WTC11 (cell line): ENCODE results near the gene MOSPD3. TPM values are rescaled to one million over a fixed set of nuclear protein-coding genes. Genes with fewer than 3 reads are reported as not detected.

Source experiments
- ATF2 ChIP-seq: sonication (generic); formaldehyde crosslinking; IDR thresholded peaks from 2 replicates; pipeline ENCODE4 v1.8.1; 2022; ENCODE audit warnings: low read depth, missing genetic modification reagents, borderline replicate concordance
- CBFB ChIP-seq: sonication (generic); formaldehyde crosslinking; IDR thresholded peaks from 2 replicates; pipeline ENCODE4 v1.8.1; 2022; ENCODE audit warnings: mild to moderate bottlenecking, low read depth, missing genetic modification reagents
- ERG ChIP-seq: fragments of 250-450 bp; sonication (Bioruptor Pico); IDR thresholded peaks from 2 replicates; pipeline ENCODE4 v1.8.0; 2021; ENCODE audit warnings: mild to moderate bottlenecking
- FOXJ3 ChIP-seq: sonication (generic); formaldehyde crosslinking; IDR thresholded peaks from 2 replicates; pipeline ENCODE4 v1.9.0; 2021; ENCODE audit warnings: missing genetic modification reagents, mild to moderate bottlenecking, borderline replicate concordance
- FOXP1 ChIP-seq: sonication (generic); formaldehyde crosslinking; IDR thresholded peaks from 2 replicates; pipeline ENCODE4 v1.8.0; 2022; ENCODE audit warnings: missing genetic modification reagents, mild to moderate bottlenecking, moderate library complexity, borderline replicate concordance
- MYBL2 ChIP-seq: sonication (generic); formaldehyde crosslinking; IDR thresholded peaks from 2 replicates; pipeline ENCODE4 v1.8.1; 2023; ENCODE audit warnings: mild to moderate bottlenecking, moderate library complexity, missing genetic modification reagents
- PRDM15 ChIP-seq: sonication (generic); formaldehyde crosslinking; IDR thresholded peaks from 2 replicates; pipeline ENCODE4 v1.8.0; 2022; ENCODE audit warnings: missing genetic modification reagents
- RELA ChIP-seq: sonication (generic); formaldehyde crosslinking; IDR thresholded peaks from 2 replicates; pipeline ENCODE4 v1.8.1; 2022; ENCODE audit warnings: missing genetic modification reagents, mild to moderate bottlenecking, borderline replicate concordance
- RORB ChIP-seq: fragments of 250-450 bp; sonication (Bioruptor Pico); IDR thresholded peaks from 2 replicates; pipeline ENCODE4 v1.9.0; 2021; ENCODE audit warnings: mild to moderate bottlenecking
- SMAD4 ChIP-seq: sonication (generic); formaldehyde crosslinking; IDR thresholded peaks from 2 replicates; pipeline ENCODE4 v1.8.0; 2022; ENCODE audit warnings: mild to moderate bottlenecking, missing genetic modification reagents
- SP1 ChIP-seq: sonication (generic); formaldehyde crosslinking; conservative IDR thresholded peaks from 2 replicates; pipeline ENCODE4 v1.8.1; 2022; ENCODE audit warnings: missing genetic modification reagents
- TCF7 ChIP-seq: sonication (generic); formaldehyde crosslinking; IDR thresholded peaks from 2 replicates; pipeline ENCODE4 v1.8.0; 2022; ENCODE audit warnings: mild to moderate bottlenecking, low read depth, missing genetic modification reagents, moderate library complexity
- ZNF396 ChIP-seq: fragments of 250-450 bp; sonication (Bioruptor Pico); IDR thresholded peaks from 2 replicates; pipeline ENCODE4 v1.8.0; 2021; ENCODE audit warnings: mild to moderate bottlenecking, moderate library complexity, borderline replicate concordance
- total RNA-seq: library from RNA; stranded (reverse); gene quantifications from 3 replicates; pipeline ENCODE4 v1.2.3, GENCODE V29; 2021
- TF ChIP-seq, protein P1 (sequence below): sonication (generic); formaldehyde crosslinking; IDR thresholded peaks from 2 replicates; pipeline ENCODE4 v1.8.1; 2023; ENCODE audit warnings: mild to moderate bottlenecking, missing genetic modification reagents, moderate library complexity
- TF ChIP-seq, protein P2 (sequence below): sonication (generic); formaldehyde crosslinking; IDR thresholded peaks from 2 replicates; pipeline ENCODE4 v1.8.1; 2023; ENCODE audit warnings: mild to moderate bottlenecking, moderate library complexity, missing genetic modification reagents
- TF ChIP-seq, protein P3 (sequence below): sonication (generic); formaldehyde crosslinking; IDR thresholded peaks from 2 replicates; pipeline ENCODE4 v1.8.0; 2023; ENCODE audit warnings: missing genetic modification reagents, mild to moderate bottlenecking, borderline replicate concordance
- TF ChIP-seq, protein P4 (sequence below): sonication (generic); formaldehyde crosslinking; IDR thresholded peaks from 2 replicates; pipeline ENCODE4 v1.8.0; 2022; ENCODE audit warnings: mild to moderate bottlenecking, missing genetic modification reagents
- TF ChIP-seq, protein P5 (sequence below): sonication (generic); formaldehyde crosslinking; IDR thresholded peaks from 2 replicates; pipeline ENCODE4 v1.8.1; 2022; ENCODE audit warnings: mild to moderate bottlenecking, moderate library complexity, missing genetic modification reagents

The MOSPD3 gene
- total RNA-seq, 1 experiment from 2014 or later, result 21.9 TPM

DNA sequence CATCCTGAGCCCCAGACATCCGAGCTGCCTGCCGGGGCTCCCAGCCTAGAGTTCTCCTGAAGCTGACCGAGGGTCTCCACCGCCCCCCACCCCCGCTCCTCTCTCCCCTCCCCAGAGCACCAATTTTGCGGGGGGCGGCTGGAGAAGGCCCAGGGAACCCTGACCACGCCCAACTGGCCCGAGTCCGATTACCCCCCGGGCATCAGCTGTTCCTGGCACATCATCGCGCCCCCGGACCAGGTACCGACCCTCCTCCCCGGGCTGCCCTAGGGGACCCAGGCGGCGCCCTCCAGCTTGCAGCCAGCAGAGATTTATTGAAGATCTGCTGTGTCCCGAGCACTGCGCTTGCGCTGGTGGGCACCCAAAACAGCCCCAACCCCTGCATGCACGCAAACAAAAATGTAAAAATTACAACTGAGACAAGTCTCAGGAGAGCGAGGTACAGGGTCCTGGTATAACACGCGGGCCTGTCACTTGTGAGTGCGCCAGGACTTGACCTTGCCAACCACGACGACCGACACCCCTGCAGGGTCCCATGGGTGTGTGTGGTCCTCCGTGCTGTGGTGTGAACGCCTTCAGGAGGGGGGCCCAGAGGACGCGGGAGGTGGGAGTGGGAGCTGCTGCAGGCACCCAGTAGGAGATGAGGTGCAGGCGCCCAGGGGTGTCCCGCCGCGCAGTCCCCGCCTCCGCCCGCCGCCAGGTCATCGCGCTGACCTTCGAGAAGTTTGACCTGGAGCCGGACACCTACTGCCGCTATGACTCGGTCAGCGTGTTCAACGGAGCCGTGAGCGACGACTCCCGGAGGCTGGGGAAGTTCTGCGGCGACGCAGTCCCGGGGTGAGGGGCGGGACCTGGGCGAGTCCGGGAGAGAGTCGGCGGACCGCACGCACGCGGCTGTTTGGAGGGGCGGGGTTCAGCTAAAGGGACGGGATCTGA, 7.1 kb upstream of the MOSPD3 start (continued):
- TF ChIP-seq ATF2 (CRISPR knock-in tag) (no peak), SMAD4 (CRISPR knock-in tag) (no peak), CBFB (CRISPR knock-in tag) (no peak), FOXP1 (CRISPR knock-in tag) (no peak), PRDM15 (CRISPR knock-in tag) (no peak), ERG (no peak), MYBL2 (CRISPR knock-in tag) (no peak), SP1 (0 out of 2 replicates have a peak, but pooled peaks have one; percentile 4), ZNF396 (CRISPR knock-in tag) (no peak), FOXJ3 (CRISPR knock-in tag) (no peak), RORB (CRISPR knock-in tag) (no peak), RELA (CRISPR knock-in tag) (0 out of 2 replicates have a peak, but pooled peaks have one; percentile 12), TCF7 (CRISPR knock-in tag) (no peak)
- TF ChIP-seq, protein P1, sequence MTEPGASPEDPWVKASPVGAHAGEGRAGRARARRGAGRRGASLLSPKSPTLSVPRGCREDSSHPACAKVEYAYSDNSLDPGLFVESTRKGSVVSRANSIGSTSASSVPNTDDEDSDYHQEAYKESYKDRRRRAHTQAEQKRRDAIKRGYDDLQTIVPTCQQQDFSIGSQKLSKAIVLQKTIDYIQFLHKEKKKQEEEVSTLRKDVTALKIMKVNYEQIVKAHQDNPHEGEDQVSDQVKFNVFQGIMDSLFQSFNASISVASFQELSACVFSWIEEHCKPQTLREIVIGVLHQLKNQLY (CRISPR knock-in tag), result no peak
- TF ChIP-seq, protein P2, sequence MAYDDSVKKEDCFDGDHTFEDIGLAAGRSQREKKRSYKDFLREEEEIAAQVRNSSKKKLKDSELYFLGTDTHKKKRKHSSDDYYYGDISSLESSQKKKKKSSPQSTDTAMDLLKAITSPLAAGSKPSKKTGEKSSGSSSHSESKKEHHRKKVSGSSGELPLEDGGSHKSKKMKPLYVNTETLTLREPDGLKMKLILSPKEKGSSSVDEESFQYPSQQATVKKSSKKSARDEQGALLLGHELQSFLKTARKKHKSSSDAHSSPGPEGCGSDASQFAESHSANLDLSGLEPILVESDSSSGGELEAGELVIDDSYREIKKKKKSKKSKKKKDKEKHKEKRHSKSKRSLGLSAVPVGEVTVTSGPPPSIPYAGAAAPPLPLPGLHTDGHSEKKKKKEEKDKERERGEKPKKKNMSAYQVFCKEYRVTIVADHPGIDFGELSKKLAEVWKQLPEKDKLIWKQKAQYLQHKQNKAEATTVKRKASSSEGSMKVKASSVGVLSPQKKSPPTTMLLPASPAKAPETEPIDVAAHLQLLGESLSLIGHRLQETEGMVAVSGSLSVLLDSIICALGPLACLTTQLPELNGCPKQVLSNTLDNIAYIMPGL (CRISPR knock-in tag), result no peak
- TF ChIP-seq, protein P3, sequence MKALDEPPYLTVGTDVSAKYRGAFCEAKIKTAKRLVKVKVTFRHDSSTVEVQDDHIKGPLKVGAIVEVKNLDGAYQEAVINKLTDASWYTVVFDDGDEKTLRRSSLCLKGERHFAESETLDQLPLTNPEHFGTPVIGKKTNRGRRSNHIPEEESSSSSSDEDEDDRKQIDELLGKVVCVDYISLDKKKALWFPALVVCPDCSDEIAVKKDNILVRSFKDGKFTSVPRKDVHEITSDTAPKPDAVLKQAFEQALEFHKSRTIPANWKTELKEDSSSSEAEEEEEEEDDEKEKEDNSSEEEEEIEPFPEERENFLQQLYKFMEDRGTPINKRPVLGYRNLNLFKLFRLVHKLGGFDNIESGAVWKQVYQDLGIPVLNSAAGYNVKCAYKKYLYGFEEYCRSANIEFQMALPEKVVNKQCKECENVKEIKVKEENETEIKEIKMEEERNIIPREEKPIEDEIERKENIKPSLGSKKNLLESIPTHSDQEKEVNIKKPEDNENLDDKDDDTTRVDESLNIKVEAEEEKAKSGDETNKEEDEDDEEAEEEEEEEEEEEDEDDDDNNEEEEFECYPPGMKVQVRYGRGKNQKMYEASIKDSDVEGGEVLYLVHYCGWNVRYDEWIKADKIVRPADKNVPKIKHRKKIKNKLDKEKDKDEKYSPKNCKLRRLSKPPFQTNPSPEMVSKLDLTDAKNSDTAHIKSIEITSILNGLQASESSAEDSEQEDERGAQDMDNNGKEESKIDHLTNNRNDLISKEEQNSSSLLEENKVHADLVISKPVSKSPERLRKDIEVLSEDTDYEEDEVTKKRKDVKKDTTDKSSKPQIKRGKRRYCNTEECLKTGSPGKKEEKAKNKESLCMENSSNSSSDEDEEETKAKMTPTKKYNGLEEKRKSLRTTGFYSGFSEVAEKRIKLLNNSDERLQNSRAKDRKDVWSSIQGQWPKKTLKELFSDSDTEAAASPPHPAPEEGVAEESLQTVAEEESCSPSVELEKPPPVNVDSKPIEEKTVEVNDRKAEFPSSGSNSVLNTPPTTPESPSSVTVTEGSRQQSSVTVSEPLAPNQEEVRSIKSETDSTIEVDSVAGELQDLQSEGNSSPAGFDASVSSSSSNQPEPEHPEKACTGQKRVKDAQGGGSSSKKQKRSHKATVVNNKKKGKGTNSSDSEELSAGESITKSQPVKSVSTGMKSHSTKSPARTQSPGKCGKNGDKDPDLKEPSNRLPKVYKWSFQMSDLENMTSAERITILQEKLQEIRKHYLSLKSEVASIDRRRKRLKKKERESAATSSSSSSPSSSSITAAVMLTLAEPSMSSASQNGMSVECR, result peak; percentile 47; the same call in 1 of the 2 replicates
- TF ChIP-seq, protein P4, sequence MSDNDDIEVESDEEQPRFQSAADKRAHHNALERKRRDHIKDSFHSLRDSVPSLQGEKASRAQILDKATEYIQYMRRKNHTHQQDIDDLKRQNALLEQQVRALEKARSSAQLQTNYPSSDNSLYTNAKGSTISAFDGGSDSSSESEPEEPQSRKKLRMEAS (CRISPR knock-in tag), result peak; percentile 70
- TF ChIP-seq, protein P5, sequence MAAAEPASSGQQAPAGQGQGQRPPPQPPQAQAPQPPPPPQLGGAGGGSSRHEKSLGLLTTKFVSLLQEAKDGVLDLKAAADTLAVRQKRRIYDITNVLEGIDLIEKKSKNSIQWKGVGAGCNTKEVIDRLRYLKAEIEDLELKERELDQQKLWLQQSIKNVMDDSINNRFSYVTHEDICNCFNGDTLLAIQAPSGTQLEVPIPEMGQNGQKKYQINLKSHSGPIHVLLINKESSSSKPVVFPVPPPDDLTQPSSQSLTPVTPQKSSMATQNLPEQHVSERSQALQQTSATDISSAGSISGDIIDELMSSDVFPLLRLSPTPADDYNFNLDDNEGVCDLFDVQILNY (CRISPR knock-in tag), result no peak
- TF ChIP-seq, all 79 proteins: peak for 5
